DMS53 treated with DMSO at 0.1 percent for 48 hours (cell line): ENCODE data around the gene PCED1B.
"Not testable (repeated sequence)": the region's sequence is repeated elsewhere in the genome, so short reads cannot be mapped to it uniquely, and the experiment has no call there.

Experiments used
- DNase-seq: peaks from one replicate; lab custom pipeline; 2025; ENCODE audit not compliant: unreplicated experiment; lab: John Stamatoyannopoulos, UW

Gene PCED1B

DNA sequence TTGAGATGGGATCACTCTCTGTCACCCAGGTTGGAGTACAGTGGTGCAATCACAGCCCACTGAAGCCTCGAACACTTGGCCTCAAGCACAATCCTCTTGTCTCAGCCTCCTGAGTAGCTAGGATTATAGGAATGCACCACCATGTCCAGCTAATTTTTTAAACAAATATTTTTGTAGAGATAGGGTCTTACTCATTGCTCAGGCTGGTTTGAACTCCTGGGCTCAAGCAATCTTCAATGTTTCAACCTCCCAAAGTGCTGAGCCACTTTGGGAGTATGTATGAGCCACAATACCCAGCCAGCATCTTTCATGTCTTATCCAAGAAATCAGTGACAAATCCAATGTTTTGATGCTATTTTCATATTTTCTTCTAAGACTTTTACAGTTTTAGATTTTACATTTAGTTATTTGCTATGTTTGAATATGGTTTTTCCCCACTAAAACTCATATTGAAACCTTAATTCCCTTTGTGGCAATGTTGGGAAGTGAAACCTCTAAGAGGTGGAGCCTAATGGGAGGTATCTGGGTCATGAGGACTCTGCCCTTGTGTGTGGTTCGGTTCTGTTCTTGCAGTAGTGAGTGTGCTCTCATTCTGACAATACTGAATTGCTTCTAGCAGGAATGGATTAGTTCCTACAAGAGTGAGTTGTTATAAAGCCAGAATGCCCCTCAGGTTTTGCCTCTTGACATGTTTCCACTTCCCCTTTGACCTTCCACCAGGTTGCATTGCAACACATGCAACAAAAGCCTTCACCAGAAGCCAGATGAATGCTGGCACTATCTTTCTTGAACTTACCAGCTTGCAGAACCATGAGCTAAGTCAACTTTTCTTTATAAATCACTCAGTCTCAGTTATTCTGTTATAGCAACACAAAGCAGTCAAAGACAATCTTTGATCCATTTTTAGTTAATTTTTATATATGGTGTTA, 81.2 kb downstream of the PCED1B start:
- DNase-seq, result no peak

GRCh38 chr12:47164116-47164515, 84.7 kb downstream of the PCED1B start:
- no peak for DNase-seq

- DNase-seq, result no peak
Measured at GRCh38 chr12:47164724-47165439, 85.5 kb downstream of the PCED1B start.

DNA sequence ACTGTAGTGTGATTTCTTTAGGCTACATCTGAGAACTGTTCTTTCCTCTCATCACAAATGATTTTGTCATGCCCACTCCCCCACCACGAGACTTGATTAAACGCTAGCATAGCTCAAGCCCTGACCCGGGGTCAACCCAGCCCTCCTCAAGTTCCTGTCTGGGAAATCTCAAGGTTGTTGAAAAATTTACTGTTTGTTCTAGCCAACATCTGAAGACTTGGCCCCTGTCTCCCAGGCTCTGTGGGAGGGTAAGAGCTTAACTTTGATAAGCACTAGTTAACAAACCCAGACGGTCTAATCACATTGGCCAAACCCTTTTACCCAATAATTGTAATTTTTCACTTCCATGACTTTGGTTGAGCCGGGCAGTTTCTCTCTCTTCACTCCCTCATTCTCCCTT, 86.5 kb downstream of the PCED1B start:
- no peak for DNase-seq

DNA sequence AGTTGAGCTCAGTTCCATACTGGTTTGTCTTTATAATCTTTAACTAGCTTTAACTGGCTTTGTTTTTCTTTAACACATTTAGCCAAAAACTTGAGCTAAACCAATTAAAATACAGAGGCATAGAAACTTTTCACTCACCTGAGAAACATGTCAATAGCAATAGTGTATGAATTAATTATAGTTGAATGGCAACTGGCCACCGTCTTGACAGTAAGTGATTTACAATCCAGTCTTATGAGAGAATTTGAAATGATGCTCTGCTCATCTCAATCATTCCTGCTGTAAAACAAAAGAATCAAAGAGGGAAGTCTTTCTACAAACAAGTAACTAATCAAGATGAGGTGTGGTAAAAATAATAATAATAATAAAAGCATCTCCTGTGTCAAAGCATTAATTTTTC, 86.9 kb downstream of the PCED1B start:
- DNase-seq, result no peak

DNA sequence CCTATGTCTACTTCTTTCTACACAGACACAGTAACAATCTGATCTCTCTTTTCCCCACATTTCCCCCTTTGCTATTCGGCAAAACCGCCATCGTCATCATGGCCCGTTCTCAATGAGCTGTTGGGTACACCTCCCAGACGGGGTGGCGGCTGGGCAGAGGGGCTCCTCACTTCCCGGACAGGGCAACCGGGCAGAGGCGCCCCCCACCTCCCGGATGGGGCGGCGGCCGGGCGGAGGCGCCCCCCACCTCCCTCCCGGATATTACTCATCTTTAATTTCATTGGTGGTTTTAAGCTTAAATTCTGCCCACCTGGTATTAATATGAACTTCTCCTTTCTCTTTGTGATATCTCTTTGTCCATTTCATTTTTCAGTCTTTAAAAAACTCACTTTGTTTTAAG, 90.9 kb downstream of the PCED1B start:
- DNase-seq, result not testable (repeated sequence)

DNA sequence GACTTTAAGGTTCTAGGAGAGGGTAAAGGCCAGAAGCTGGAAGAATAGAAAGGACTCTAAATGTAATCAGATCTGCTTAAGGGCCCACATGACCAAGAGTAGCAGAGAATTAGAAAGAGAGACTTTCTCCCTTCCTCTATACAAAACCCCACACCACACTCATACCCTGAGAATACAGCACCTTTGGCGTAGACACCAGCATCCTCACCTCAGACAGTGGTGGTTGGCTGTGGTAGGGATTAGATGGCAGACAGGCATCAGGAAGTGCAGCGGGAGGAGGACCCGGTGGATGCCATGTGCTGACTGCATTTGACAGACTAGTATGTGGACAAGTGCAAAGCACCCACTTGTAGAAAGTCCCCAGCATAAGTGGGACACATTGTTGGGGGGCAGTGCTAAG, 98.6 kb downstream of the PCED1B start:
- no peak for DNase-seq

DNA sequence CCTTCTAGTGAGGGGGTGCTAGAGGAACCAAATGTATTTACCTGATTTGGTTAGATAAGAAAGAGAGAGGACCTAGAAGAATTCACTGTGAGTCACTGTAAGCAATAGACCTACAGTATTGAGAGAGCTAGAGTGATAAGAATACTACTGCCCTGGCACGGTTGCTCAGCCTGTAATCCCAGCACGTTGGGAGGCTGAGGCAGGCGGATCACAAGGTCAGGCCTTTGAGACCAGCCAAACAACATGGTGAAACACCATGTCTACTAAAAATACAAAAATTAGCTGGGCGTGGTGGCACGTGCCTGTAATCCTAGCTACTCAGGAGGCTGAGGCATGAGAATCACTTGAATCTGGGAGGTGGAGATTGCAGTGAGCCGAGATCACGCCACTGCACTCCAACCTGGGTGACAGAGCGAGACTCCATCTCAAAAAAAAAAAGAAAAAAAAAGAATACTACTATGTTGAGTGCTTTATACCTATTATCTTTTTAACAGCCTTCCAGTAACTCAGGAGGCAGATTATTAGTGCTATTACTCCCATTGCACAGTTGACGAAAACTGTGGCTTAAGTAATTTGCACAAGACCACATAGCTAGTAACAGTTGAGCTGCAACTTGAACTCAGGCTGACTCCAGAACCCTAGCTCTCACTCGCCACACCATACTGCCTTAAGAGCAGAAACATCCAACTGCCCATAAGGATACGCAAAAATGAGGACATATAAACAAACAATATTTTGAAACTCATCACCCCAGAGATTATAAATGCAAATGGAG, 102.9 kb downstream of the PCED1B start:
- DNase-seq, result not testable (repeated sequence)

GRCh38 chr12:47184229-47184628, 104.8 kb downstream of the PCED1B start:
- no peak for DNase-seq

- DNase-seq, result no peak
Measured at GRCh38 chr12:47184813-47185212, 105.4 kb downstream of the PCED1B start.

GRCh38 chr12:47186246-47186645, 106.8 kb downstream of the PCED1B start:
- DNase-seq, result no peak

GRCh38 chr12:47188576-47189441, 109.4 kb downstream of the PCED1B start:
- no peak for DNase-seq

- no peak for DNase-seq
Measured at GRCh38 chr12:47189728-47190127, 110.3 kb downstream of the PCED1B start.

DNA sequence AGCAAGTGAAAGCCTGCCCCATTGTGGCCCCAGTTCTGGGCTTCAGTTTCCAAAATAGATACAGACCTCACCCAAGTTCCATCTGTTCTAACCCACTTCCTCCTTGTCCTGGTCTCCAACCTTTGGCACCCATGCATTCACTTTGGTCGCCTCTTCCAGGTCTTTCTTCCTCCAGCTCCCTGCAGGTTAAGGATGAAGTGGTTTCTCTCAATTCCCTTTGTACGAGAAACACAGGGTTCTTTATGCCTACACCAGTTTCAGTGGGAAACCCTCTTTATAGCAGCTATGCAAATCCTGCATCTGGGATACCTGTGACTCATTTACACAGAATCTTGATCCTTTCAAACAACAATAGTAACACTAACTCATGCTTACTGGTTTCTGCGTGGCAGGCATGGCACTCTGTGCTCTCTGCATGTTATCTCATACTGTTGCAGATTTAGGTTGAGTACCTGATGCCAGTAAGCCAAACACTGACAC, 110.9 kb downstream of the PCED1B start:
- no peak for DNase-seq

DNA sequence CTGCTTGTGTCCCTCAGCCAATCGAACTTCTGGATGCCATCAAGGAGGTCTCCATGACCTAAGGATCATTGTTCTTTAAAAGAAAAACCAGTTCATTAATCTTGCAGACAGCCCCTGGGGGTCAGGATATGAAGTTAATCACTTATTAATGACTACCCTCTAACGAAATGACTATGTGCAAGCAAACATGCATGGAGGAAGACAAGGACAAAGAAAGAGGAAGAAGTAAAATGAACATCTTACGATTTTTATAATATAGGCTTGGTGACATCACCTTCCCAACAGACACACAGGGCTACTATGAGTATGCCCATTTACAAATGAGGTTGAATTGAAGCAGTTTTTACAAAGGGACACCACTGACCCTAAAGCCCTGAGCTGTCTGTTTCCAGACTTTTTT, 111.5 kb downstream of the PCED1B start:
- DNase-seq, result no peak

DNA sequence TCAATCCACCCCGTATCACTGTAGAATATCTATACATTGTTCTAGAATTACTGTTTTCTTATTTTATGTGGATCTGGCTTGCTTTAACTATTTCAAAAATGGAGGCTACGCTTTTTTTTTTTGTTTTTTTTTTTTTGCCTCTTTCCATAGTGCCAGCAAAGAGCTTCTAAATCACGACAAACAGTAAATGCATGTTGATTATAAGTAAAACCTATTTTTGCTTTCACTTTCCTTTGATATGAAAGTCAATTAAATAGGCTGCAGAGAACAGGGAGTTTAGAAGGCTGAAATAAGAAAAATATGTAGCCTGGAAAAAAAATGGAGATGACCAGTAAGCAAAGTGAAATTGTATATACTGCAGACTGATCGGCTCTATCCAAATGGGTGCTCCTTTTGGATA, 112.6 kb downstream of the PCED1B start:
- DNase-seq, result no peak

DNA sequence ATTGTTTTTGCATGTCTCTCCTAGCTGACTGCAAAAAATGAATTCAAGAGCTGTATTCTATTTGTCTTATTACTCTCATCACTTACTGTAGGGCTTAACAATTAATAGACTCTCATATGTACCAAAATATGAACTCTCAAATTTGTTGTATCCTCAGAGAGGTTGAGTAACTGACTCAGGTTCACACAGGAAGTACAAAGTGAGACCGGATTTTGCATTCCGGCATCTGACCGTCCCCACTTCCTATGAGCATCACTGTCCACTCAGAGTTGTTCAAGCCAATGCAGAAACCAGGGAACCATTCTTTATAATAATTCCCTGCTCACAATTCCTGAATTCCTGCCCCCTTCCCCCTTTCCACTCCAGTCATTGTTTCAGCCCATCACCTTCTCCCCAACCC, 113.6 kb downstream of the PCED1B start:
- DNase-seq, result no peak

- DNase-seq, result no peak
Measured at GRCh38 chr12:47194501-47194900, 115.1 kb downstream of the PCED1B start.

DNA sequence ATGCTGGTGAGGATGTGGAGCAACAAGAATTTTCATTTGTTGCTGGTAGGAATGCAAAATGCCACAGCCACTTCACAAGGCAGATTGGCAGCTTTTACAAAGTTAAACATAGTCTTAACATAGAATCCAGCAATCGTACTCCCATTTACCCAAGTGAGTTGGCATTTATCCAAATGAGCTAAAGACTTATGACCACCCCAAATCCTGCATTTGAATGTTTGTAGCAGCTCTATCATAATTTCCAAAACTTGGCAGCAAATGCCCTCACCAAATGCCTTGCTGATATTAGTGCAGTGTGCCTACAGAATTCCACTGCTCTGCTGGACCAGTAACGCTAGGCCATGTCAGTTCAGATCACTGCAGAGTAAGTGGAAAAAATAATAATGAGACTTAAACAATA, 121.0 kb downstream of the PCED1B start:
- no peak for DNase-seq

DNA sequence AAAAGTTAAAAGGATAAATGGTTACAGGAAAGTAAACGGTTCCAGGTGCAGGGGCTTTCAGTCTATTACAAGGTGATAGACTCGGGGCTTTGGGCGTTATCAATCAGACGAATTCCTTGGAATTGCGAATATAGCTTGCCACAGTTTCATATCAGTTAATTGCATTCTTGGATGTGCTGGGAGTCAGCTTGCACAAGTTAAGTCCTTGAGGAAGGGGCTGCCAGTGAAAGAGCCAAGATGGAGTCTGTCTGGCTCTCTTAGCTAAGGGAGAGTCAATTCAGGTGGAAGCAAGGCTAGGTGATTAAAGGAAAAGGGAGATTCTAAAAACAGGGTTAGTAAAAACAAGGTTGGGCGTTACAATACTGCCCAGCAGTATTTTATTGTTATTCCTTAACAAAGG, 121.8 kb downstream of the PCED1B start:
- DNase-seq, result not testable (repeated sequence)
